Kidney tubule cell (primary cell): ENCODE data around the gene ZNF804B.

Experiments
- DNase-seq: peaks from one replicate; pipeline ENCODE4 v3.0.0-alpha.2; 2018; ENCODE audit warnings: low spot score

The ZNF804B gene

DNA sequence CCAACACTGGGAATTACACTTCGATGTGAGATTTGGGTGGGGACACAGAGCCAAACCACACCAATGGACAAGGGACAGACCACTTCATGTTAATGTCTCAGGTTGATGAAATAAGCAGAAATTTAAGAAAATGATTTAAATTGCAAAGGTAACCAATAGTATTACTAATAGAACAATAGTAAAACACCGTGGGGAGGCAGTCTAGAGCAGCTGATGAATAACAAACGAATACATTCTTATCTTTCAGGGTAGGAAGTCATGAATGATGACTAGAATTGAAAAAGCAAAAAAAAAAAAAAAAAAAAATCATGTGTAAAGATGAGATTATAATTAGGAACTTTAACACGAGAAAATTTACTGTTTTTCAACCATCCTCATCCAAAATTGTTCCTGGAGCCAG is 207.9 kb downstream of the ZNF804B start:
- no peak for DNase-seq

DNA sequence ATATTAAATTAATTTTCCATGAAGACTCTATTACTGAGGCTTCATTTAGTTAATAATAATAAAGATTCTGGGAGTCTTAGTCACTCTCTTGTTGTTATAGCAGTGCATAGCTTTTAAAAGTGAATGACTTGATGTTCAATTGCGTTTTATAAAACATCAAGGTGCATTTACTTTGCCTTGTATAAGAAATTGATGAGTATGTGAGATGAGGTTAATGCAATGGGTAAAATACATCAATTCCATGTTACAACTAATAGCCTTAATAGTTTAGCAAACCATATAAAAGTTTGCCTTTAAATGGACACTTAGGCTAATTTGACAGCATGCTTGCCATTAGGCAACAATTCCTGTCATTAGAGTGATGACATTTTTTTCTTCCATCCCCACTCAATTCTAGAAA is 209.7 kb downstream of the ZNF804B start:
- no peak for DNase-seq

DNA sequence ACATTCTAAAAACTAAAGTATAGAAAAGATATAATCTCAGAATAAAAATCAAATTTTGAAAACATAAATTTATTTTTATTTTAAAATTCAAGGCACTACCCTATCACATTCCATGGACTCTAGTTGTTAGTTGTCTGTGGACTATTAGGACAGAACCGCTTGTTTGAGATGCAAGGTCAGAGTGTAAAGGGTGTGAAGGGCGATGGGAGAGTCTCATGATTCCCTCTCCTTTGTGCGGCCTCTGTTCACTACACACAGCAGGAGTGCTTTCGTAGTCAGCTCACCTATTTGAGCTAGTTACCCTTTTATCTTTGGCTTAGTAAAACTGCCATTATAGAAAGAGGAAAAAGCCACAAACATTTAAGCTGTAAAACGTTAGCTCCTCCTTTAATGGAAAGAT is 225.8 kb downstream of the ZNF804B start:
- DNase-seq, result no peak

DNA sequence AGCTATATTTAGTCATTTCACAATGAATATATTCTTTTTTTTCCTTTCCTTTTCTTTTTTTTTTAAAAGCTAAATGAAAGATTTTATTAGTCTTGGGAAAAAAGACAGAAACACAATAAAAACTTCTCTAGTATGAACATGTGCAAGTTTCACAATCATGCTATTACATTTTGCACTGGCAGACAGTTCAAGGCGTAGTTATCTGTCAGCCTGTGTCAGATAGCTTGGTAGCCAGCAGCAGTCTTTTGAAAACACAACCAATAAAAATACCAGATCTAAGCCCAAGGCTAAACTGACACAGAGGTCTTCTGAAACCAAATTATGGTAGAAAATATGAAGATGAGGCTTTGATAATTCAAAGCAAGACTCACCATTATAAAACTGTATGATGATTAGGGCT is 241.8 kb downstream of the ZNF804B start:
- no peak for DNase-seq

DNA sequence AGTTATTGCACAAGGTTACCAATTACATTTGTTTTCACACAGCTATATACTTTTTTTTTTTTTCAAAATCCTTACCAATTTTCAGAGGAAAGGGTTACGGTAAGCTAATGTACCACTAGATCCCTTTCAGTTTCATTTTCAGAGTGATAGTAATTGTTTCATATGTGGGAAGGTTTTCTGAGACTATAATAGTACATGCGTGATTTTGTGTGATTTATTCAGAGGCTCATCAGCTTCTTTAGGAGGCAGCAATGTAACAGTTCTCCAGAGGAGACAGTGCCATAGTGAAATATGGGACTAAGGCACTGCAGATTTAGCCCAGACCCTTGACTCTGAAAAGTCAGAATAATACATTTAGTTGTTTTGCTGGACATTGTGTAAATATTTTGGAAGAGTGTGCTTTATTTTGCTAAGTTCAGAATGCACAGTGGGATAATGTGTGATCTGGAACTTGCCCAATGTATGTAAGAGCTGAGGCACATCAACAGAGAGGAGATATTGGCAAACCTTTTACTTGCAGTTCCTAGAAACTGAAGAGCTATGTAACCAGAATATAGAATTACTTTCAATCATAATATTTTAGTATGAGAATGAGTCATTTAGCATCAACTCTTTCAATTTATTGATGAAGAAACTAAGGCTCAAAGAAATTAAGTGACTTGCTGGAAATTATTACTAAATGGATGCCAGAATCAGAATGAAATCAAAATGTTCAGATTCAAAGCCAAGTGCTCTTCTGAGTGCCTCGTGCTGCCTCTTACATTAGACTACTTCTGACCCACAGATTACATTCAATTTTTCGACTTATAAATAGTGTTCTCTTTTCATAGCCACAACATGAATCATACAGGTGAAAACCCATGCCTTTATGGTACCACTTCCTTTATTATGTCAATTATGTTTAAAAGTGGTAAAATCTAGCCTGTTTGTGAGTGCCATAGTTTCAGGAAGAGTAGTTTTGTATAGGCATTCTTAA is 243.8 kb downstream of the ZNF804B start:
- peak; percentile 17 for DNase-seq

GRCh38 chr7:89012016-89012415 is 252.5 kb downstream of the ZNF804B start:
- DNase-seq, result no peak

GRCh38 chr7:89017695-89018094 is 258.2 kb downstream of the ZNF804B start:
- DNase-seq, result no peak

GRCh38 chr7:89021741-89022140 is 262.2 kb downstream of the ZNF804B start:
- no peak for DNase-seq

- DNase-seq, result no peak
Measured at GRCh38 chr7:89023206-89023605, 263.7 kb downstream of the ZNF804B start.

- no peak for DNase-seq
Measured at GRCh38 chr7:89023877-89024276, 264.4 kb downstream of the ZNF804B start.

DNA sequence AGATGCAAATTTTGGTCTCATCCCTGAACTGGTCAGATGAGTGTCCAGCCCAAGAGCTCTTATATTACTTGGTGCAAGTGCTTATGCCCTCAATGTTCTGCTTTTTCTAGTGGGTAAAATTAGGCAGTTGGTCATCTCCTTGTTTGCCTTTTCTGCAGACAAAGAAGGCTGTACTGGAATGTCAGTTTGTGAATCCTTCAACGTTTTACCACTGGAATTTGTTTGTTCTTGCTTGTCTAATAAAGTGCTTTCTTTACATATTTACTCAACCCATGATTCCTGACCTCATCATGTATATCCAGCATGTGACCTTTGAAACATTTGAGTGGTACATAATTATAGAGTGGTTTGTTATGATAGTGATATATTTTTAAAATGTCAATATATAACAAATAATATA is 268.3 kb downstream of the ZNF804B start:
- no peak for DNase-seq

DNA sequence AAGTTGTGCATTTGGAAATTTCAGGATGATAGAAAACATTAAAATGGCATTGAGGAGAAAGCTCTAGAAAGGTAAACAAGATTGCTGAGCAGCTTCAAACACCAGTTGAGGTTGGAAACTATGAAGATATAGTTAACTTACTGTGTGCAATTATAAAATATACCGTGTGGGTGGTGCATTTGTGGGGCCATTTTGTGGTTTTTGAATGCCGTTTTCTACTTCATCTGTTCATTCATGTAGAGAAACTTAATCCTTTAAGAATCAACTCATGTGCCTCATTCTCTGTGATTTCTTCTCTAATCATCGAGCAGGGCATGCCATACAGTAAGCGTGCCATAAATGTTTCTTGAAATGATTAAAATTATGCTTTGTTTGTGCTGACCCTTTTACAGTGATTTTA is 268.8 kb downstream of the ZNF804B start:
- DNase-seq, result no peak

DNA sequence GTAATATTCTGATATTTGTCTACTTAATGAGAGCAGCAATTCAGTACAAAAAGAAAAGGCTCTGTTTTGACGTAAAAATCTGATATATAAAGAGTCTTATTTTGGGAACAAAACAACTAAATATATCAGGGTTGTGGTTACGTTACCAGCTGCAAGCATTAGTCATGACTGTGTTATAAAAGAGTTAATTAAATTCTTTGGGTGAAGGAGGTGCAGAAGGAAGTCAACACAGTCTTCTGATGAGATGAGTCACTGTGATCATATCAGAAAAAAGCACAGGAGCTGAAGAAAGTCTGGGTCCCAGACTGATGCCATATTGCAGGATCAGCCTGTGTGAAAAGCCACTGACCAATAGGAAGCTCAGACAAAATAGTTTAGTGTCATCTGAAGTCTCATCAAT is 270.4 kb downstream of the ZNF804B start:
- peak; percentile 52 for DNase-seq

- no peak for DNase-seq
Measured at GRCh38 chr7:89041240-89041639, 281.7 kb downstream of the ZNF804B start.

- DNase-seq, result no peak
Measured at GRCh38 chr7:89042940-89043339, 283.4 kb downstream of the ZNF804B start.

GRCh38 chr7:89049043-89049442 is 289.5 kb downstream of the ZNF804B start:
- DNase-seq, result peak; percentile 54

DNA sequence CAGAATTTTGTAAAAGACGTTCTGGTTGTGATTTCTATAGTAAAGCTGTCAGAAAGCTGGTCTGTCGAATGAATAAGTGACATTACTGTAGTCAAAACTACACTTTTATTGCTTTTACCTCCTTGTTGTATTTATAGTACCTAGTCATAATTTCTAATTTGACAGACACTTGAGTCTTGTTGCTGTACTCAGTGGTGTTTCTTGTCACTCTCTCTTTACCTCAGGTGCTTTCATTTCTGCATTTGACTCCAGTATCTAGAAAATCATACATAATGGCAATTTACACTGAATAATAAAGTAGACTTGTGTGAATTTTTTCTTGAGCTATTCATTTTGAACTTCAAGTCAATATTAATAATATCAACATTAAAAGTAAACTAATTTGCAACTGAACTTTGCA is 293.6 kb downstream of the ZNF804B start:
- DNase-seq, result no peak

- no peak for DNase-seq
Measured at GRCh38 chr7:89054361-89054760, 294.9 kb downstream of the ZNF804B start.

GRCh38 chr7:89060234-89060633 is 300.7 kb downstream of the ZNF804B start:
- no peak for DNase-seq

GRCh38 chr7:89064831-89065230 is 305.3 kb downstream of the ZNF804B start:
- DNase-seq, result no peak

- no peak for DNase-seq
Measured at GRCh38 chr7:89067048-89067447, 307.5 kb downstream of the ZNF804B start.

DNA sequence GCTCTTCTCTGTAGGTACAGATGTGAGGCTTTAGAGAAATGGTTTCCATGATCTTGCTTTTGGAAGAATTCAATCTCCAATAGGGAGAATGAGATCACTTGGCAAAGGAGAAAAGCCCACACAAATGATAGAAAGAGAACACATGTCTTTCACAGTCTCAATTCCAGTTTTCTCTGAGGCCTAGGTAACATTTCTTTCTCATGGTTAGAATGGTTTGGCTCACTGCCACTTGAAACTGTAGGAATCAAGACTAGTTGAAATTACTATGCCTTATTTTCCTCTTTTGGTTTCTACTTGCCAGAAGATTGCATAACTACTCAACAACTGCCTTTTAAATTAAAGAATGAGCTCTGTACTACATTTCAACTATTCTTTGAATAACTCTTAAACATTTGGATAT is 312.6 kb downstream of the ZNF804B start:
- DNase-seq, result no peak

- no peak for DNase-seq
Measured at GRCh38 chr7:89073776-89074175, 314.3 kb downstream of the ZNF804B start.

DNA sequence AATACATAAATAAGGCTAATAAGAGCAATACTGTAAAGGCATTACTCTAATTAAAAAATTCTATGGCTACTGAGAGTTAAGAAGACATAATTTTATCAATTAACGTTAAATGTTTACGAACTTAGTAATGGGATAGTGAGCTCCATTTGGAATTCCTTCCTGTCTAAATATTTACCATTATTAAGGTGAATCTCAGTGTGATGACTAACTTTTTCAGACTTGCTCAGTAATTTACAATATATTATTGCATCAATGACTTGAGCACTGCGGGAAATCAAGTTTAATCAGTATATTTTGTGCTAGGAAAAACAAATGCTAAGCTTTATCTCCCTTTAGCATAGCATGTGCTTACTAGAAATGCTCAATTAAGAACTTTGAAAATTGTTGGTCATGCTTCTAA is 318.5 kb downstream of the ZNF804B start:
- DNase-seq, result peak; percentile 16
